GM19328 (cell line): ENCODE results near the gene DGCR8.
A peak's percentile ranks its signal among the peaks of the same experiment; 100 is the strongest.

Experiments
- ATAC-seq: cut with Tn5 transposase; IDR thresholded peaks from one replicate; pipeline ENCODE4 v1.9.1; 2021; ENCODE audit warnings: mild to moderate bottlenecking, moderate library complexity; ENCODE audit not compliant: unreplicated experiment

The DGCR8 gene

GRCh38 chr22:20107951-20108756, 28.1 kb downstream of the DGCR8 start:
- ATAC-seq, result no peak

GRCh38 chr22:20108757-20109230, 28.8 kb downstream of the DGCR8 start:
- ATAC-seq, result no peak

DNA sequence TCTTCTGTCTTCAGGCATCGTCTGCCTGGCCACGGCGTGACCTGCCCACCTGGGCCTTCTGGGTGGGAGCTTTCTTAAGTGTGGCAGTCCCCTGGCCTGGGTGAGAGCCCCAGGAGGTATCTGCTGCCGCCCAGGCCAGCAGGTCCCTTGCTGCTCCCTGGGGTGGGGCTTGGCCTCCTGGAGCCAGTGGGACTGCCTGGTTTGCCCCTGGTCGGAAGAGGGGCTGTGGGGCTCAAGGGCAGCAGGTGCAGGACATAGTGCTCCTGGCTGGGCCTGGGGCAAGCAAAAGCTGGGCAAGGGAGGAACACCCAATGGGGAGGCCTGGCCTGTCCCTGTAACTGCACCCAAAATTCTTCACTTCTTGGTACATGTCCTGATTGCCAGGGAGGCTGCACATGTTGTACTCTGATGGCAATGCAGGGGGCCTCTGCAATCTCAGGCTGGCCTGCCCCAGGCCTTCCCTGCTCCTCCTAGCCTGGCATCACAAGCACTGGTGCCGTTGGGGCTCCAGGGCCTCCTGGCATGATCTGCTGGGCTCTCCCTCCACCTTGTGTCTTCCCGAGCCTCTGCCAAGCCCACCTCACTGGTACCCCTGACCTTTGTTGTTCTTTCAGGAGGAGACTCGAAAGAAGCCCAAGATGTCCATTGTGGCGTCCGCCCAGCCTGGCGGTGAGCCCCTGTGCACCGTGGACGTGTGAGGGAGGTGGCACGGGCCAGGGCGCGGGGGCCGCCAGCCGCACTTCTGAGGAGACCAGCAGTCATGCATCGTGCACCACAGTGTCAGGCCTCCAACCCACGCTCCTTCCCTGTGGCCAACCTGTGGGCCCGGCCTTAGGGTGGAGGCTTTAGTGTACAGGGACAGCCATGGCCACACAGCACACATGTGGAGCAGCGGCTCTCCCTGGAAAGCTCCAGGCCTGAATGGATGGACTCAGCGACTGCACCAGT, 29.6 kb downstream of the DGCR8 start:
- no peak for ATAC-seq

DNA sequence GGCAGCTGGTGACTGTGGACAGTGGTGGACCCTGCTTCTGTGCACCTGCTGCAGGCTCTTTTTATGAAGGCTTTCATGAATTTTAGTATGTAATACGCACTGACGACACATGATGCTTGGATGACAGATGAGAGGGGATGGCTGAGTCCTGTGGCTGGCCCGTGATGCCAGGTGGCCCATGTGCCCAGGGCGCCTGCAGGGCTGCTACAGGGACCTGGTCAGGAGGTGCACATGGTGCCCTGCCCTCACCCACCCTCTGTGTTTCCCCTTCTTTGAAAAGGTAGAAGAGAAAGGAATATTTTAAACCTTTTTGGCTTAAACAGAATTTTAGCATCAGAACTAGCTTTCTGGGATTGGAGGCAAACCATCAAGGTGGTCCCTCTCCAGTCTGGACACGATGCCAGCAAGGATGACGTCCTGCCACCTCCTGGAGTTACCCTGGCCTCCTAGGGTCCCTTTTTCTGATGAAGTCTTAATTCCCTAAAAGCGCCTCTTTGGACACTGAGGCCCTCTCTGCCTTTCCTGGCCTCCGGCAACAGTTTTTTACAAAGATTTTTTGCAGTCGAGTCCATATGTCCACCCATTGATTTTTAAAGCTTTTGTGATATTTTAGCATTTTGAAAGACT, 30.4 kb downstream of the DGCR8 start:
- no peak for ATAC-seq

- ATAC-seq, result no peak
Measured at GRCh38 chr22:20111045-20111688, 31.1 kb downstream of the DGCR8 start.

DNA sequence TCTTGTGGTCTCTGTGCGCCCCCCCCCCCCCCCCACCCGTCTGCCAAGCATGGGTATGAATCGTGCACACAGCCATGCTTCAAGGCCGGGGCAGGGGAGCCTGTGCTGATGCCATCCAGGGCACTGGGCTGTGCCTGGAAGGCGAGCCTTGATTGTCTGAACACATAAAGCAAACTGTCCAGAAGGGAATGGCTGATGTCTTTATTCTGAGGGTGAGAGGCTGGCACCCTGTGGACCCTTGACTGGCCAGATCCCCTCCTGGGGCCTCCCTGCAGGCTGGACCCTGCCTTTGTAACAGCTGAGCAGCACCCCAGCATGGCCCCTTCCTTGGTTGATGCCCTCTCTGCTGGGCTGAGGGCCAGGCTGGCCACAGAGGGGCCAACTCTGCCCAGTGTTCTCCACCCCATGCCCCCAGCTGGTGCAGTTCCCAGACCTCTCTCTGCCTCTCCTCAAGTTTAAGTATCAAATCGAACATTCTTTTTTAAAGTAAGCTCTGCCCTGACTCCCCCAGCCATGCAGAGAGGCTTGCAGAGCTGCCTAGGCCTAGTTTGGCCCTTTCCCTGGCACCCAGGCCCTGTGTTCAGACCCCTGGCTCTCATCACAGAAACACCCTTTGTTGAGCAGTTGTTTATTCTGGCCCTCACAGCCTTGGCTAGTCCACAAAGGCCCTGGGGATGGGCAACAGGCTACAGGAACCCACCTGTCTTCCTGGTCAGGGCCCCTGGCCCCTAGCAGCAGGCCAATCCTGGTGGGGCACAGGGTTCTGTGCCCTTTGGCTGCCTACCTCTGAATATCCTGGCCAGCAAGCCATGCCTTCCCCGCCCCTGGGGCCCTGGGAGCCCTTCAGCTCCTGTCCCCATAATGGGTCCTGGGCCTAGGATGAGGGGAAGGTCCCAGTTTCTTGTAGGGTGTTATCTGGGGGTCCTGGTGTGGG, 31.9 kb downstream of the DGCR8 start:
- no peak for ATAC-seq

- ATAC-seq, result no peak
Measured at GRCh38 chr22:20112623-20113511, 32.8 kb downstream of the DGCR8 start.

DNA sequence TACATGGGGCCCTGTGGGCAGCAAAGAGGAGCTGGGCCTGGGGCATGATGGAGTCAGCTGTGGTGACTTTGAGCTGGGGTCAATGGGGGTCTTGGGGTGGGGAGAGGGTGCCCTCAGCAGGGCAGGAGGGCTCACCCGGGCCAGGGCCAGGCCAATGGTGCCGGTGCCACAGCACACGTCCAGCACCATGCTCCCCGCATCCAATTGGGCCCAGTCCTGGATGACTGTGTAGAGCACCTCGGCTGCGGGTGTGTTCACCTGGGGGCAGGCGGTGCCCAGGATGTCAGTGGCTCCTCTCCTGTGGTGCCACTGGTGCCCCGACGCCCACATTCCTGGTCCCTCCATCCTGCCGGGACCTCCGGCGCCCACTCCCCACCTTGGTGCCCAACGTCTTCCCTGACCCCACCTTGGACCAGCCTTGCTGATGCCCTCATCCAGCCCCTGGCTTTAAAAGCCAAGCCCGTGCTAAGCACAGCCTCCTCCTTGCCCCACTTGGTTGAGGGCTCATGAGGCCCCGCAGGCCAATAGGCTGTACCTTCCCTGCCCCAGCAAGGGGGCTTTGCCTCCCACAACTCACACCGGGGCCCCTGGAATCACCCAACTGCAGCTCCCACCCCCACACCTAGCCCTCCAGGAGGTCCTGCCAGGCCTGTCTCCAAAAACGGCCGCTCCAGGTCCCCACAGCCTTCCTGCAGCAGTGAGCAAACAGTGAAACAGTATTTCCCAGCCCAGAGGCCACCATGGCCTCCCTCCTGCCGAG, 33.7 kb downstream of the DGCR8 start:
- ATAC-seq, result no peak

- ATAC-seq, result no peak
Measured at GRCh38 chr22:20114506-20115475, 34.8 kb downstream of the DGCR8 start.

- ATAC-seq, result no peak
Measured at GRCh38 chr22:20115691-20116375, 35.8 kb downstream of the DGCR8 start, which contains the start of gene RANBP1. Gene RANBP1, plus strand, starts transcription at chr22:20116104. Its CDS starts 81 bp downstream, at chr22:20116185.

DNA sequence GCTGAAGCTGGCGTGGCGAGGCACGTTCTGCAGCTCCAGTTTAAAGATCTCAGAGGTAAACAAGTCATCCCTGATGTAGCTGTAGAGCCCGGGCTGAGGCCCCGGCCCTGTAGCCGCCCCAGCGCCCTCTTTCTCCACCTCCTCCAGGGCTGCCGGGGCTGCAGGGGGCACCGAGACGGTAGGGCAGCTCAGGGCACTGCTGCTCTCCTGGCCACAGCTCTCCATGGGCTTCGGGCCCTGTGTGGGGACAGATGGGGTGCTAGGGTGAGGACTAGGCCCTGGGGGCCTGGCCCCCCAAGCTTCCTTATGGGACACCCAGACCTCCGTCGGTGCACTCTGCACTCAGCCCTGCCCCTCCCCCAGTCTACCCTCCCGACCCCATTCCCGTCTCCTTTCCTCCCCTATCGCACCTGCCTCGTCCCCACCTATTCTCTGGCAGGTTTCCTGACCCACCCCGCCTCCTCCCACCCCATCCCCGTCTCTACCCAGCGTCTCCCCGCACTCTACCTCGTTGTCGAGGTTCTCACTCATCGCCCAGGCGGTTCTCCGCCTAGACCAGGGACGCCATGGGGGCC, 36.4 kb downstream of the DGCR8 start:
- ATAC-seq, result no peak

GRCh38 chr22:20116951-20117632, 37.1 kb downstream of the DGCR8 start, which contains the start of gene TRMT2A:
Gene TRMT2A, minus strand, starts transcription at chr22:20117226. Its CDS starts 320 bp downstream, at chr22:20116906.
- ATAC-seq, result peak; percentile 85

DNA sequence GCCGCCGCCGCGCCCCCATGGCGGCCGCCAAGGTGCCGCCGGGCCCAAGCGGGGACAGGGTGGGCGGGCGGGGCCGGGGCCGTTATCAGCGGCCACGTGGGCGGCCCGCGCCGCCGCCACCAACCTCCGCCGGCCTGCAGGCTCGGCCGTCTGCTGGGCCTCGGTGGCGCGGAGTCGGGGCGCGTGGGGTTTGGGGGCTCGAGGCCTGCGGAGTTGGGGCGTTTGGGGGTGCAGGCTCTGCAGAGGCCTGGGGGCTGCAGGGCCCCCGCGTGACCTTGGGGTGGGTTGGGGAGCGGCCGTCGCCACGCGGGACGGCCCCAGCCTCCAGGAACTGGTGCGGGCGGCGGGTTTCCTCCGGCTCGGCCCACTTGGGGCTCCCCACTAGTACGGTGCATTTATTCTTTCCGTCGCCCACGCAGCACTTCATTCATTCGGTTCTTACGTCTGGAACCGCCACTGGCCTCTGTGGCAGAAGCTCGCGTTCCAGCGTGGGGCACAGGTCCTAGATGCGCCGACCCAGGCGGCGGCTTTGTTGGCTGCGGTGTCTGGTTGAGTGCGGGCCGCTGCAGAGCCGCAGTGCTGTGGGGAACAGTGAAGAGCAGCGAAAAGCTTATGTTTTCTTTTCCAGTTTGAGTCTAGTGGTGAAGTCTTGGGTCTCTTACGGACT, 37.7 kb downstream of the DGCR8 start:
- peak; percentile 13 for ATAC-seq

GRCh38 chr22:20118300-20119020, 38.4 kb downstream of the DGCR8 start:
- no peak for ATAC-seq
